ENCODE data around the gene KRT10. TPM values are rescaled to one million over a fixed set of nuclear protein-coding genes. Genes with fewer than 3 reads are reported as not detected.
A peak's percentile ranks its signal among the peaks of the same experiment; 100 is the strongest.
"Not testable (repeated sequence)": the region's sequence is repeated elsewhere in the genome, so short reads cannot be mapped to it uniquely, and the experiment has no call there.

The KRT10 gene
- total RNA-seq, 1 donor from 2014 or later: 29.9 TPM

GRCh38 chr17:40862985-40863733 lies 40.7 kb upstream of the KRT10 start:
- DNase-seq (ENCODE audit: low read depth): no peak
- H3K36me3 ChIP-seq (ENCODE audit: control insufficient read depth, insufficient read depth, low read length): no peaks in the 10 kb centered on the region
- TF ChIP-seq CTCF (IDR thresholded peaks at IDR 0.05; ENCODE audit: insufficient read depth, low read length, poor library complexity, severe bottlenecking): peak; percentile 36
- H3K4me3 ChIP-seq (ENCODE audit: low read depth, low read length): no peak overlapping the region
- no peaks in the 10 kb centered on the region for H3K27me3 ChIP-seq (ENCODE audit: control insufficient read depth, insufficient read depth, low read length)

- no peaks in the 10 kb centered on the region for H3K36me3 ChIP-seq (ENCODE audit: control insufficient read depth, insufficient read depth, low read length)
- DNase-seq (ENCODE audit: low read depth): no peak
- no peak for TF ChIP-seq CTCF (IDR thresholded peaks at IDR 0.05; ENCODE audit: insufficient read depth, low read length, poor library complexity, severe bottlenecking)
These were observed 37.1 kb upstream of the KRT10 start for GRCh38 chr17:40859536-40859935.

GRCh38 chr17:40858667-40859066 lies 36.3 kb upstream of the KRT10 start:
- not testable (repeated sequence) for H3K4me3 ChIP-seq (ENCODE audit: low read depth, low read length); DNase-seq (ENCODE audit: low read depth); H3K36me3 ChIP-seq (ENCODE audit: control insufficient read depth, insufficient read depth, low read length); H3K27me3 ChIP-seq (ENCODE audit: control insufficient read depth, insufficient read depth, low read length)

More at GRCh38 chr17:40859536-40859935, 37.1 kb upstream of the KRT10 start:
- Histone ChIP-seq H3K4me3 (ENCODE audit: low read depth, low read length) (no peak overlapping the region), H3K27me3 (ENCODE audit: control insufficient read depth, insufficient read depth, low read length) (no peaks in the 10 kb centered on the region)

GRCh38 chr17:40857535-40857934 lies 35.1 kb upstream of the KRT10 start:
- DNase-seq (ENCODE audit: low read depth): no peak
- Histone ChIP-seq H3K4me3 (ENCODE audit: low read depth, low read length) (no peak overlapping the region), H3K36me3 (ENCODE audit: control insufficient read depth, insufficient read depth, low read length) (no peaks in the 10 kb centered on the region), H3K27me3 (ENCODE audit: control insufficient read depth, insufficient read depth, low read length) (no peaks in the 10 kb centered on the region)
- TF ChIP-seq CTCF (IDR thresholded peaks at IDR 0.05; ENCODE audit: insufficient read depth, low read length, poor library complexity, severe bottlenecking): no peak

GRCh38 chr17:40854175-40854814 lies 31.9 kb upstream of the KRT10 start:
- DNase-seq (ENCODE audit: low read depth): peak; percentile 72
- TF ChIP-seq CTCF (IDR thresholded peaks at IDR 0.05; ENCODE audit: insufficient read depth, low read length, poor library complexity, severe bottlenecking): no peak
- H3K36me3 ChIP-seq (ENCODE audit: control insufficient read depth, insufficient read depth, low read length): no peaks in the 10 kb centered on the region
- no peak overlapping the region for H3K4me3 ChIP-seq (ENCODE audit: low read depth, low read length)
- no peaks in the 10 kb centered on the region for H3K27me3 ChIP-seq (ENCODE audit: control insufficient read depth, insufficient read depth, low read length)

- no peak for TF ChIP-seq CTCF (IDR thresholded peaks at IDR 0.05; ENCODE audit: insufficient read depth, low read length, poor library complexity, severe bottlenecking)
- H3K27me3 ChIP-seq (ENCODE audit: control insufficient read depth, insufficient read depth, low read length): no peaks in the 10 kb centered on the region
- H3K36me3 ChIP-seq (ENCODE audit: control insufficient read depth, insufficient read depth, low read length): no peaks in the 10 kb centered on the region
- H3K4me3 ChIP-seq (ENCODE audit: low read depth, low read length): no peak overlapping the region
- no peak for DNase-seq (ENCODE audit: low read depth)
These were observed 29.9 kb upstream of the KRT10 start for GRCh38 chr17:40852364-40852763.
